Measurements from ENCODE around the gene TOX2.

GRCh38 chr20:43962530-43962929, 47.9 kb downstream of the TOX2 start:
- TF ChIP-seq, protein P1, sequence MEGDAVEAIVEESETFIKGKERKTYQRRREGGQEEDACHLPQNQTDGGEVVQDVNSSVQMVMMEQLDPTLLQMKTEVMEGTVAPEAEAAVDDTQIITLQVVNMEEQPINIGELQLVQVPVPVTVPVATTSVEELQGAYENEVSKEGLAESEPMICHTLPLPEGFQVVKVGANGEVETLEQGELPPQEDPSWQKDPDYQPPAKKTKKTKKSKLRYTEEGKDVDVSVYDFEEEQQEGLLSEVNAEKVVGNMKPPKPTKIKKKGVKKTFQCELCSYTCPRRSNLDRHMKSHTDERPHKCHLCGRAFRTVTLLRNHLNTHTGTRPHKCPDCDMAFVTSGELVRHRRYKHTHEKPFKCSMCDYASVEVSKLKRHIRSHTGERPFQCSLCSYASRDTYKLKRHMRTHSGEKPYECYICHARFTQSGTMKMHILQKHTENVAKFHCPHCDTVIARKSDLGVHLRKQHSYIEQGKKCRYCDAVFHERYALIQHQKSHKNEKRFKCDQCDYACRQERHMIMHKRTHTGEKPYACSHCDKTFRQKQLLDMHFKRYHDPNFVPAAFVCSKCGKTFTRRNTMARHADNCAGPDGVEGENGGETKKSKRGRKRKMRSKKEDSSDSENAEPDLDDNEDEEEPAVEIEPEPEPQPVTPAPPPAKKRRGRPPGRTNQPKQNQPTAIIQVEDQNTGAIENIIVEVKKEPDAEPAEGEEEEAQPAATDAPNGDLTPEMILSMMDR (IDR thresholded peaks at IDR 0.05; ENCODE audit: low read depth, low read length, poor library complexity, severe bottlenecking) = no peak
- no peak for TF ChIP-seq EZH2phosphoT487 (IDR thresholded peaks at IDR 0.05; ENCODE audit: borderline replicate concordance, low read length)
